Measurements from ENCODE around the gene TTC39C. TPM values are rescaled to one million over a fixed set of nuclear protein-coding genes. Genes with fewer than 3 reads are reported as not detected.
"Not testable (repeated sequence)": the region's sequence is repeated elsewhere in the genome, so short reads cannot be mapped to it uniquely, and the experiment has no call there.

Gene TTC39C
- total RNA-seq, 1 experiment from 2014 or later, result 14.8 TPM

GRCh38 chr18:24072743-24073142 is 58.2 kb downstream of the TTC39C start:
- intact Hi-C loops (cut with micrococcal nuclease; ENCODE audit: unreplicated experiment), result no loop called here
- ChIA-PET CTCF (no interaction called here), POLR2A (no interaction called here)
- in situ Hi-C loops (cut with HindIII; ENCODE audit: low pct_unique_long_range_greater_than_20kb, low sequenced_read_pairs), result no loop called here
- Histone ChIP-seq H3K27ac (ENCODE audit: low read length) (no peak overlapping the region), H3K9me3 (ENCODE audit: control insufficient read depth, insufficient read depth, low read depth, low read length) (no peaks in the 10 kb centered on the region), H3K4me3 (ENCODE audit: low read depth in 2 of 2, low read length in 2 of 2) (no peak overlapping the region), H3K27me3 (ENCODE audit: control insufficient read depth, insufficient read depth, low read length) (no peaks in the 10 kb centered on the region), H3K4me1 (ENCODE audit: control insufficient read depth, insufficient read depth, low read length) (peaks cover 10% of the 10 kb centered on the region; the same call in 1 of the 2 replicates), H3K36me3 (ENCODE audit: control insufficient read depth, insufficient read depth, low read length) (no peaks in the 10 kb centered on the region)
- no TSS peak for BruUV-seq (replicated peaks)
- DNase-seq (ENCODE audit: low read depth, low spot score), result no peak
- no peak for ATAC-seq
- TF ChIP-seq POLR2AphosphoS5 (IDR thresholded peaks at IDR 0.05; ENCODE audit: low read depth, low read length) (no peak), SIN3A (IDR thresholded peaks at IDR 0.05; ENCODE audit: borderline replicate concordance, insufficient read depth, low read depth, low read length) (no peak), CTCF (IDR thresholded peaks at IDR 0.05) (no peak), TCF7L2 (IDR thresholded peaks at IDR 0.05; ENCODE audit: low read depth, low read length) (no peak)
- TF ChIP-seq, protein P1, sequence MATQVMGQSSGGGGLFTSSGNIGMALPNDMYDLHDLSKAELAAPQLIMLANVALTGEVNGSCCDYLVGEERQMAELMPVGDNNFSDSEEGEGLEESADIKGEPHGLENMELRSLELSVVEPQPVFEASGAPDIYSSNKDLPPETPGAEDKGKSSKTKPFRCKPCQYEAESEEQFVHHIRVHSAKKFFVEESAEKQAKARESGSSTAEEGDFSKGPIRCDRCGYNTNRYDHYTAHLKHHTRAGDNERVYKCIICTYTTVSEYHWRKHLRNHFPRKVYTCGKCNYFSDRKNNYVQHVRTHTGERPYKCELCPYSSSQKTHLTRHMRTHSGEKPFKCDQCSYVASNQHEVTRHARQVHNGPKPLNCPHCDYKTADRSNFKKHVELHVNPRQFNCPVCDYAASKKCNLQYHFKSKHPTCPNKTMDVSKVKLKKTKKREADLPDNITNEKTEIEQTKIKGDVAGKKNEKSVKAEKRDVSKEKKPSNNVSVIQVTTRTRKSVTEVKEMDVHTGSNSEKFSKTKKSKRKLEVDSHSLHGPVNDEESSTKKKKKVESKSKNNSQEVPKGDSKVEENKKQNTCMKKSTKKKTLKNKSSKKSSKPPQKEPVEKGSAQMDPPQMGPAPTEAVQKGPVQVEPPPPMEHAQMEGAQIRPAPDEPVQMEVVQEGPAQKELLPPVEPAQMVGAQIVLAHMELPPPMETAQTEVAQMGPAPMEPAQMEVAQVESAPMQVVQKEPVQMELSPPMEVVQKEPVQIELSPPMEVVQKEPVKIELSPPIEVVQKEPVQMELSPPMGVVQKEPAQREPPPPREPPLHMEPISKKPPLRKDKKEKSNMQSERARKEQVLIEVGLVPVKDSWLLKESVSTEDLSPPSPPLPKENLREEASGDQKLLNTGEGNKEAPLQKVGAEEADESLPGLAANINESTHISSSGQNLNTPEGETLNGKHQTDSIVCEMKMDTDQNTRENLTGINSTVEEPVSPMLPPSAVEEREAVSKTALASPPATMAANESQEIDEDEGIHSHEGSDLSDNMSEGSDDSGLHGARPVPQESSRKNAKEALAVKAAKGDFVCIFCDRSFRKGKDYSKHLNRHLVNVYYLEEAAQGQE (IDR thresholded peaks at IDR 0.05; ENCODE audit: insufficient read depth in 1 of 2, low read depth in 2 of 2, low read length in 1 of 2), result no peak

DNA sequence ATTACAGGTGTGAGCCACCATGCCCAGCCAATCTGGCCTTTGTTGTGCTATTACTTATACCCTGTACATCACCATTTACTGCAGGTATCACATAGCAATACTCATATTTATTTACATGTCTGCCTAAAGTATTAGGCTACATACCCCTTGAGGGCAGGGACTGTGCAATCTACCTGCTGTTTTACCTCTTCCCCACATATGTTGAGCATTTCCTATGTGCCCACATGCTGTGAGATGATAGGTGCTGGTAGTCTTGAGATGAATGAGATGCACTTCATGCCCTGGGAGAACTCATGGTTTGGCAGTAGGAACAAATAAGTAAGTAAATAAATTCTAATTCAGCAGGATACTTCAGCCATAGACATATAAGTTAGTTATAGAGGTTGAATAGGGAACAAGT is 59.2 kb downstream of the TTC39C start:
- Histone ChIP-seq H3K4me1 (ENCODE audit: control insufficient read depth, insufficient read depth, low read length) (peaks cover 10% of the 10 kb centered on the region; the same call in 1 of the 2 replicates), H3K9me3 (ENCODE audit: control insufficient read depth, insufficient read depth, low read depth, low read length) (no peaks in the 10 kb centered on the region), H3K36me3 (ENCODE audit: control insufficient read depth, insufficient read depth, low read length) (no peaks in the 10 kb centered on the region), H3K27ac (ENCODE audit: low read length) (no peak overlapping the region), H3K4me3 (ENCODE audit: low read depth in 2 of 2, low read length in 2 of 2) (no peak overlapping the region), H3K27me3 (ENCODE audit: control insufficient read depth, insufficient read depth, low read length) (no peaks in the 10 kb centered on the region)
- CTCF ChIA-PET, result interaction anchor here (0.7 kb wide), 1 partner anchor 196 kb away, joined by 4 read pairs; no protein-coding TSS in a partner anchor
- POLR2A ChIA-PET, result no interaction called here
- DNase-seq (ENCODE audit: low read depth, low spot score) (no peak), ATAC-seq (no peak)
- BruUV-seq (replicated peaks), result no TSS peak
- TF ChIP-seq SIN3A (IDR thresholded peaks at IDR 0.05; ENCODE audit: borderline replicate concordance, insufficient read depth, low read depth, low read length) (no peak), TCF7L2 (IDR thresholded peaks at IDR 0.05; ENCODE audit: low read depth, low read length) (no peak)
- intact Hi-C loops (cut with micrococcal nuclease; ENCODE audit: unreplicated experiment) (no loop called here), in situ Hi-C loops (cut with HindIII; ENCODE audit: low pct_unique_long_range_greater_than_20kb, low sequenced_read_pairs) (no loop called here)

DNA sequence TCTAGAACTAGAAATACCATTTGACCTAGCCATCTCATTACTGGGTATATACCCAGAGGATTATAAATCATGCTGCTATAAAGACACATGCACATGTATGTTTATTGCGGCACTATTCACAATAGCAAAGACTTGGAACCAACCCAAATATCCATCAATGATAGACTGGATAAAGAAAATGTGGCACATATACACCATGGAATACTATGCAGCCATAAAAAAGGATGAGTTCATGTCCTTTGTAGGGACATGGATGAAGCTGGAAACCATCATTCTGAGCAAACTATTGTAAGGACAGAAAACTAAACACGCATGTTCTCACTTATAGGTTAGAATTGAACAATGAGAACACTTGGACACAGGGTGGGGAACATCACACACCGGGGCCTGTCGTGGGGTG is 60.2 kb downstream of the TTC39C start:
- CTCF ChIA-PET; BruUV-seq (replicated peaks); in situ Hi-C loops (cut with HindIII; ENCODE audit: low pct_unique_long_range_greater_than_20kb, low sequenced_read_pairs); H3K27me3 ChIP-seq (ENCODE audit: control insufficient read depth, insufficient read depth, low read length); H3K9me3 ChIP-seq (ENCODE audit: control insufficient read depth, insufficient read depth, low read depth, low read length); H3K4me1 ChIP-seq (ENCODE audit: control insufficient read depth, insufficient read depth, low read length); H3K4me3 ChIP-seq (ENCODE audit: low read depth in 2 of 2, low read length in 2 of 2); POLR2A ChIA-PET; ATAC-seq; intact Hi-C loops (cut with micrococcal nuclease; ENCODE audit: unreplicated experiment); DNase-seq (ENCODE audit: low read depth, low spot score); H3K36me3 ChIP-seq (ENCODE audit: control insufficient read depth, insufficient read depth, low read length); H3K27ac ChIP-seq (ENCODE audit: low read length): not testable (repeated sequence)

Data from Panc1 (cell line).